DOHH2 (cell line): Measurements from ENCODE around the gene FOXRED2.

Source experiments
- H3F3A ChIP-seq: fragments of 200-600 bp; sonication (generic), shearing (Covaris generic); 2 replicates; pipeline ENCODE4 v1.6.0; 2016; ENCODE audit warnings: antibody characterized with exemption, mild to moderate bottlenecking; ENCODE audit not compliant: control insufficient read depth, insufficient read depth
- H3K27ac ChIP-seq: fragments of 200-600 bp; sonication (generic); 2 replicates; pipeline ENCODE4 v1.5.1; 2014; ENCODE audit warnings: low read depth, mild to moderate bottlenecking, low read length, moderate library complexity
- H3K27me3 ChIP-seq: fragments of 200-600 bp; sonication (generic); 2 replicates; pipeline ENCODE4 v1.6.1; 2014; ENCODE audit warnings: mild to moderate bottlenecking, low read length, mixed read lengths; ENCODE audit not compliant: control insufficient read depth
- H3K36me3 ChIP-seq: fragments of 200-600 bp; sonication (generic); 2 replicates; pipeline ENCODE4 v1.6.1; 2014; ENCODE audit warnings: mild to moderate bottlenecking, low read length, moderate library complexity, mixed read lengths; ENCODE audit not compliant: control insufficient read depth
- H3K4me1 ChIP-seq: fragments of 200-600 bp; sonication (generic); 2 replicates; pipeline ENCODE4 v1.6.1; 2014; ENCODE audit warnings: mild to moderate bottlenecking, low read length, mixed read lengths; ENCODE audit not compliant: control insufficient read depth
- H3K4me2 ChIP-seq: fragments of 200-600 bp; sonication (generic); 2 replicates; pipeline ENCODE4 v1.6.0; 2014; ENCODE audit warnings: mild to moderate bottlenecking, low read length, moderate library complexity
- H3K4me3 ChIP-seq: fragments of 200-600 bp; sonication (generic); 2 replicates; pipeline ENCODE4 v1.5.1; 2014; ENCODE audit warnings: mild to moderate bottlenecking, low read length, mixed read lengths
- H3K79me2 ChIP-seq: fragments of 200-600 bp; sonication (generic); 2 replicates; pipeline ENCODE4 v1.6.1; 2014; ENCODE audit warnings: mild to moderate bottlenecking, low read length, mixed read lengths; ENCODE audit not compliant: control insufficient read depth
- H3K9me2 ChIP-seq: fragments of 200-600 bp; sonication (generic); replicated peaks from 2 replicates; pipeline ENCODE4 v1.6.1; 2014; ENCODE audit warnings: mild to moderate bottlenecking, low read length, mixed read lengths; ENCODE audit not compliant: control insufficient read depth
- H3K9me3 ChIP-seq: fragments of 200-600 bp; sonication (generic); 2 replicates; pipeline ENCODE4 v1.6.1; 2014; ENCODE audit warnings: antibody characterized with exemption, low read length, mixed read lengths; ENCODE audit not compliant: control insufficient read depth, insufficient read depth
- H4K20me1 ChIP-seq: fragments of 200-600 bp; sonication (generic); 2 replicates; pipeline ENCODE4 v1.6.0; 2014; ENCODE audit warnings: low read depth, mild to moderate bottlenecking, antibody characterized with exemption, low read length, moderate library complexity; ENCODE audit not compliant: control insufficient read depth, insufficient read depth
- EZH2phosphoT487 ChIP-seq: fragments of 200-600 bp; sonication (generic); IDR thresholded peaks from 2 replicates; pipeline ENCODE4 v1.6.1; 2017; ENCODE audit warnings: borderline replicate concordance, mild to moderate bottlenecking, antibody characterized with exemption, low read length, moderate library complexity, mixed read lengths
- TF ChIP-seq, protein P1 (sequence below): fragments of 200-600 bp; sonication (generic); IDR thresholded peaks from one replicate; pipeline ENCODE4 v1.5.1; 2014; ENCODE audit warnings: antibody characterized with exemption, mild to moderate bottlenecking, low read depth, low read length; ENCODE audit not compliant: poor library complexity, severe bottlenecking

Gene FOXRED2

GRCh38 chr22:36514766-36515165 is 7.9 kb upstream of the FOXRED2 start:
- TF ChIP-seq EZH2phosphoT487 = no peak
- TF ChIP-seq, protein P1, sequence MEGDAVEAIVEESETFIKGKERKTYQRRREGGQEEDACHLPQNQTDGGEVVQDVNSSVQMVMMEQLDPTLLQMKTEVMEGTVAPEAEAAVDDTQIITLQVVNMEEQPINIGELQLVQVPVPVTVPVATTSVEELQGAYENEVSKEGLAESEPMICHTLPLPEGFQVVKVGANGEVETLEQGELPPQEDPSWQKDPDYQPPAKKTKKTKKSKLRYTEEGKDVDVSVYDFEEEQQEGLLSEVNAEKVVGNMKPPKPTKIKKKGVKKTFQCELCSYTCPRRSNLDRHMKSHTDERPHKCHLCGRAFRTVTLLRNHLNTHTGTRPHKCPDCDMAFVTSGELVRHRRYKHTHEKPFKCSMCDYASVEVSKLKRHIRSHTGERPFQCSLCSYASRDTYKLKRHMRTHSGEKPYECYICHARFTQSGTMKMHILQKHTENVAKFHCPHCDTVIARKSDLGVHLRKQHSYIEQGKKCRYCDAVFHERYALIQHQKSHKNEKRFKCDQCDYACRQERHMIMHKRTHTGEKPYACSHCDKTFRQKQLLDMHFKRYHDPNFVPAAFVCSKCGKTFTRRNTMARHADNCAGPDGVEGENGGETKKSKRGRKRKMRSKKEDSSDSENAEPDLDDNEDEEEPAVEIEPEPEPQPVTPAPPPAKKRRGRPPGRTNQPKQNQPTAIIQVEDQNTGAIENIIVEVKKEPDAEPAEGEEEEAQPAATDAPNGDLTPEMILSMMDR = no peak
- H3K9me2 ChIP-seq = no peaks in the 10 kb centered on the region
- H3K79me2 ChIP-seq = peaks cover 4% of the 10 kb centered on the region
- peaks cover 24% of the 10 kb centered on the region for H3F3A ChIP-seq
- H3K27ac ChIP-seq = no peak overlapping the region
- H3K9me3 ChIP-seq = no peaks in the 10 kb centered on the region
- peaks cover 95% of the 10 kb centered on the region for H3K36me3 ChIP-seq
- no peaks in the 10 kb centered on the region for H4K20me1 ChIP-seq
- no peaks in the 10 kb centered on the region for H3K27me3 ChIP-seq
- no peak overlapping the region for H3K4me3 ChIP-seq
- no peaks in the 10 kb centered on the region for H3K4me1 ChIP-seq
- H3K4me2 ChIP-seq = no peak overlapping the region

- Histone ChIP-seq H3K27me3 (no peaks in the 10 kb centered on the region), H3F3A (peaks cover 38% of the 10 kb centered on the region), H3K4me2 (no peak overlapping the region), H3K4me3 (no peak overlapping the region), H3K4me1 (no peaks in the 10 kb centered on the region), H3K9me3 (no peaks in the 10 kb centered on the region), H4K20me1 (no peaks in the 10 kb centered on the region), H3K9me2 (no peaks in the 10 kb centered on the region), H3K36me3 (peaks cover 79% of the 10 kb centered on the region), H3K27ac (no peak overlapping the region), H3K79me2 (no peaks in the 10 kb centered on the region)
- TF ChIP-seq, protein P1 = no peak
- no peak for TF ChIP-seq EZH2phosphoT487
Observed at GRCh38 chr22:36512991-36513390, 6.2 kb upstream of the FOXRED2 start.

GRCh38 chr22:36512333-36512732 is 5.5 kb upstream of the FOXRED2 start:
- no peaks in the 10 kb centered on the region for H4K20me1 ChIP-seq
- H3K4me3 ChIP-seq = no peak overlapping the region
- H3K4me2 ChIP-seq = no peak overlapping the region
- TF ChIP-seq, protein P1 = no peak
- no peak for TF ChIP-seq EZH2phosphoT487
- no peaks in the 10 kb centered on the region for H3K27me3 ChIP-seq
- peaks cover 4% of the 10 kb centered on the region for H3K4me1 ChIP-seq
- H3F3A ChIP-seq = peaks cover 38% of the 10 kb centered on the region
- H3K9me2 ChIP-seq = no peaks in the 10 kb centered on the region
- H3K79me2 ChIP-seq = no peaks in the 10 kb centered on the region
- H3K9me3 ChIP-seq = no peaks in the 10 kb centered on the region
- peaks cover 72% of the 10 kb centered on the region for H3K36me3 ChIP-seq
- H3K27ac ChIP-seq = no peak overlapping the region
